NCI-H2196 (cell line): ENCODE data around the gene NANP.

Experiments
- DNase-seq: peaks from one replicate; lab custom pipeline; 2025; ENCODE audit not compliant: unreplicated experiment; lab: John Stamatoyannopoulos, UW

Gene NANP

DNA sequence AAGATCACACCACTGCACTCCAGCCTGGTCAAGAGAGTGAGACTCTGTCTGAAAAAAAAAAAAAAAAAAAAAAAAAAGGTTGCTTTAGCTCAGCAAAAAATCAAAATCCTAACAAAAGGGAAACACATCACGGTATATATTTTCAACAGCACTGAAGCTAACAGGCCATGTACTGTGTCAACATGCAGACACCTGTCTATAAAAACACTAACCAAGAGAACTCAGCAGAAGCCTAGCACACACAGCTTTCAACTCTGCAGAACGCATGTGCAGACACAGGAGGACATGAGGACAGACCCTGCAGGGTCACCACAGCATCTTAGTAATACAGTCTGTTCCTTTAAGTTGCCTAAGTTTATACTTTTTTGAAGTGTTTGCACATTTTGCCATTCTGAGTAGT is 52.0 kb downstream of the NANP start:
- no peak for DNase-seq

DNA sequence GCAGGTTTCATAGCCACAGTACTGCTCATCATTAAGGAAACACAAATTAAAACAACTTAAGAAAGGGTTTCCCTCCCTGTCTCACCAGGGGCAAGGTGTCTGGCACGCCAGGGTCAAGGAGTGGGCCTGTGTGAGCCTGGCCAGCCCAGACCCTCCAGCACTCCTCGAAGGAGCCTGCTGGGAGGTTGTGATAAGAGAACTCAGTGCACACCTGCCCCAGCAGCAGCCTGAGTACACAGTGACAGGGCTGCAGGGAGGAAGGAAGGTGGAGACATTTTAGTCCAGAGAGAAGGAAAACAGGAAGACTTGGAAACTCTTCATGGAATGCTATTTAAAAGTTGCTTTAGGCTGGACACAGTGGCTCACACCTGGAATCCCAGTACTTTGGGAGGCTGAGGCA is 52.6 kb downstream of the NANP start:
- no peak for DNase-seq

DNA sequence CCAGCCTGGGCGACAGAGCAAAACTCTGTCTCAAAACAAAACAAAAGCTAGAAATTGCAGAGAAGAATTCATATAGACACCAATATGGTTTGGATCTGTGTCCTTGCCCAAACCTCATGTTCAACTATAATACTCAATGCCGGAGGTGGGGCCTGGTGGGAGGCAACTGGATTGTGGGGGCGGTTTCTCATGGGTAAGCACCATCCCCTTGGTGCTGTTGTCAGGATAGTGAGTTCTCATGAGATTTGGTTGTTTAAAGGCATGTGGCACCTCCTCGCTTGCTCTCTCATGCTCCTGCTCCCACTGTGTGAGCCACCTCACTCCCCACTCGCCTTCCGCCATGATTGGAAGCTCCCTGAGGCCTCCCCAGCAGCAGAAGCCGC is 53.7 kb downstream of the NANP start:
- no peak for DNase-seq

DNA sequence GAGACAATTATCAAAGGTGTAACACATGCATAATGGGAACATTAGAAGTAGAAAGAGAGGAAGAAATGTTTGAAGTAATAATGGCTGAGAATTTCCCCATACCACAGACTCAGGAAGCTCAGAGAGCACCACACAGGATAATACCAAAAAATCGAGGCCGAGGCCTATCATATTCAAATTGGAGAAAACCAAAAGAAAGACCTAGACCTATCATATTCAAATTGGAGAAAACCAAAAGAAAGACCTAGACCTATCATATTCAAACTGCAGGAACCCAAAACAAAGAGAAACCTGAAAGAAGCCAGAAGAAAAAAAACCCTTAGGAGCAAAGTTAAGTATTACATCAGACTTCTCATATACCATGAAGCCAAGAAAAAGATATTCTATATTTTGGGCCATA is 56.5 kb downstream of the NANP start:
- no peak for DNase-seq

DNA sequence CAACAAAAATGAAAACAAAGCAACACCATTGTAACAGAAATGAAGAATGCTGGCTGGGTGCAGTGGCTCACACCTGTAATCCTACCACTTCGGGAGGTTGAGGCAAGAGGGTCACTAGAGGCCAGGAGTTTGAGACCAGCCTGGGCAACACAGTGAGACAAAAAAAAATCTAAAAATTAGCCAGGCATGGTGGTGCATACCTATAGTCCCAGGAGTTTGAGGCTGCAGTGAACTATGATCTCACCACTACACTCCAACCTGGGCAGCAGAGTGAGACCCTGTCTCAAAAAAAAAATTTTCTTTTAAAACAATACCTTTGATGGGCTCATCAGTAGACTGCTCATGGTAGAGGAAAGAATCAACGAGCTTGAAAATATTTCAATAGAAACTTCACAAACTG is 57.0 kb downstream of the NANP start:
- no peak for DNase-seq

DNA sequence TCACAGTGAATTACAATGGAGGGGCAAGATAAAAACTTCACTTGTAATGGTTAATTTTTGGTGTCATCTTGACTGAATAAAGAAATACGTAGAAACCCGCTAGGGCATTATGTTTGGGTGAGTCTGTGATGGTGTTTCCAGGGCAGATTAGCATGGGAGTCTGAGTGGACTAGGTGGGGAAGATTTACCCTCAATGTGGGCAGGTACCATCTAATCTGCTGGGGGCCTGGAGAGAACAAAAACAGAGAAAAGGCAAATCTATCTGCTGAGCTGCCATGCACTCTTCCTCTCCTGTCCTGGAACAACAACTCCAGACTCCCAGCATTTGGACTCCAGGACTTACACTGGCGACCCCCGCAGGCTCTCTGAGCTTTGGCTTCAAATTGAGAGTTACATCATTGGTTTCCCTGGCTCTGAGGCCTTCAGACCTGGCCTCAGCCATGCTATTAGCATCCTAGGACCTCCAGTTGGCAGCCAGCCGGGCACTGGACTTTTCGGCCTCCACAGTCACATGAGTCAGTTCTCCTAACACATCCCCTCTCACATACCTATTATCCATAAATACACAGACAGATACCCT is 58.1 kb downstream of the NANP start:
- DNase-seq = no peak

DNA sequence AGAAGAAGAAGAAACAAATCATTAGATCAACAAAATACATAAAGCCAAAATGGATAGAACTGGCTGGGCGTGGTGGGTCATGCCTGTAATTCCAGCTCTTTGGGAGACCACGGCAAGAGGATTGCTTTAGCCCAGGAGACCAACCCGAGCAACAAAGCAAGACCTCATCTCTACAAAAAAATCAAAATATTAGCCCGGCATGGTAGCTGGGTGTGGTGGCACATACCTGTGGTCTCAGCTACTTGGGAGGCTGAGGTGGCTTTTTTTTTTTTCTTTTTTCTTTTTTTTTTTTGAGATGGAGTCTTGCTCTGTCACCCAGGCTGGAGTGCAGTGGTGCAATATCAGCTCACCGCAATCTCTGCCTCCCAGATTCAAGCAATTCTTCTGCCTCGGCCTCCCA is 59.9 kb downstream of the NANP start:
- DNase-seq = no peak

DNA sequence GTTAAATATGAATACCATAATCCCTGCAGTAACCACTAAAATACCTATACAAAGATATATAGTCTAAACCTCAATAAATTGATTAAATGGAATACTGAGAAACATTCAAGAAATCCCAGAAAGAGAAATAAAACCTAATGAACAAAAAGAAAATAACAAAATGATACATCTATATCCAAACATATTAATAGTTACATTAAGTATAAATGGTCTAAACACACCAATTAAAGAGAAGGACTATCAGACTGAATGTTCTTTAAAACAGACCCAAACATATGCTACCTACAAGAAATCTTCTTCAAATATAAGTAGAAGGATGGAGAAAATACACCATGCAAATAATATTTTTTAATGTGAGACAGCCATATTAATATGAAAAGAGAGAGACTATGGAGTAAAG is 60.5 kb downstream of the NANP start:
- DNase-seq = no peak
